HepG2 (cell line): ENCODE measurements around the gene STUB1. TPM values are rescaled to one million over a fixed set of nuclear protein-coding genes. Genes with fewer than 3 reads are reported as not detected.
A peak's percentile ranks its signal among the peaks of the same experiment; 100 is the strongest.

ENCODE experiments used
- ATM ChIP-seq: fragments of 450-650 bp; IDR thresholded peaks from 2 replicates; pipeline ENCODE4 v1.7.1; 2017; ENCODE audit warnings: mild to moderate bottlenecking, borderline replicate concordance
- CBFB ChIP-seq: sonication (generic); formaldehyde crosslinking; IDR thresholded peaks from 2 replicates; pipeline ENCODE4 v1.4.0; 2020; ENCODE audit warnings: missing genetic modification reagents
- CEBPZ ChIP-seq: IDR thresholded peaks from 2 replicates; pipeline ENCODE4 v1.6.1; 2012; ENCODE audit warnings: low read length, improper control_type of control experiment
- JARID2 ChIP-seq: sonication (generic); formaldehyde crosslinking; IDR thresholded peaks from 2 replicates; pipeline ENCODE4 v1.8.1; 2023; ENCODE audit warnings: missing genetic modification reagents, inconsistent platforms; ENCODE audit not compliant: insufficient replicate concordance
- MZF1 ChIP-seq: sonication (generic); formaldehyde crosslinking; IDR thresholded peaks from 2 replicates; pipeline ENCODE4 v1.8.1; 2023; ENCODE audit warnings: mild to moderate bottlenecking, missing genetic modification reagents, borderline replicate concordance
- TIGD3 ChIP-seq: sonication (generic); formaldehyde crosslinking; IDR thresholded peaks from 2 replicates; pipeline ENCODE4 v1.5.1; 2020; ENCODE audit warnings: mild to moderate bottlenecking, missing genetic modification reagents, borderline replicate concordance
- XRCC5 ChIP-seq: fragments of 200-400 bp; formaldehyde crosslinking; optimal IDR thresholded peaks from 2 replicates; pipeline ENCODE3; 2017; ENCODE audit warnings: mild to moderate bottlenecking, low read length
- YEATS4 ChIP-seq: sonication (generic); formaldehyde crosslinking; IDR thresholded peaks from 2 replicates; pipeline ENCODE4 v1.4.0; 2020; ENCODE audit warnings: missing genetic modification reagents, borderline replicate concordance
- ZNF484 ChIP-seq: sonication (generic); formaldehyde crosslinking; IDR thresholded peaks from 2 replicates; pipeline ENCODE4 v1.5.1; 2020; ENCODE audit warnings: mild to moderate bottlenecking, low read depth, missing genetic modification reagents, borderline replicate concordance
- ZNF547 ChIP-seq: sonication (generic); formaldehyde crosslinking; IDR thresholded peaks from 2 replicates; pipeline ENCODE4 v1.5.1; 2020; ENCODE audit warnings: mild to moderate bottlenecking, missing genetic modification reagents
- ZNF564 ChIP-seq: sonication (generic); formaldehyde crosslinking; IDR thresholded peaks from 2 replicates; pipeline ENCODE4 v1.8.1; 2023; ENCODE audit warnings: mild to moderate bottlenecking, missing genetic modification reagents
- ZNF629 ChIP-seq: sonication (generic); formaldehyde crosslinking; conservative IDR thresholded peaks from 2 replicates; pipeline ENCODE4 v1.5.0; 2020; ENCODE audit warnings: missing genetic modification reagents
- polyA plus RNA-seq, 8 experiments: library from polyadenylated mRNA; depleted of rRNA in 3 of 8; stranded (reverse) in 7 of 8; unstranded in 1 of 8; fragments of >200 nt; fragmentation: Illumina TruSeq in 4 of 8; extraction: Trizol in 4 of 8; gene quantifications; 2 replicates each; pipeline versions ENCODE4 v1.2.1 to v1.2.3, GENCODE V29; 2011 to 2016; ENCODE audit warnings: low read depth in 4 of 8, missing spikeins in 1 of 8, mixed read lengths in 1 of 8; ENCODE audit not compliant: insufficient read depth in 1 of 8
- total RNA-seq, 5 experiments: library from RNA; depleted of rRNA; stranded (reverse); fragments of >200 nt; fragmentation: Illumina TruSeq; extraction: Trizol; gene quantifications; 2 replicates each; pipeline ENCODE4 v1.2.3, GENCODE V29; 2016; ENCODE audit warnings: low read depth in 1 of 5
- TF ChIP-seq, protein P1 (sequence below): sonication (generic); formaldehyde crosslinking; IDR thresholded peaks from 2 replicates; pipeline ENCODE4; 2020; ENCODE audit warnings: missing genetic modification reagents, mild to moderate bottlenecking, borderline replicate concordance
- TF ChIP-seq, protein P2 (sequence below): sonication (generic); formaldehyde crosslinking; IDR thresholded peaks from 2 replicates; pipeline ENCODE4 v1.8.1; 2022; ENCODE audit warnings: mild to moderate bottlenecking, missing genetic modification reagents

STUB1 gene
- total and polyA plus RNA-seq, 2 of the 13 experiments (the other 11 are each of a cell fraction or from before 2014, with no cell fraction given), result 52.9 to 78.2 TPM

DNA sequence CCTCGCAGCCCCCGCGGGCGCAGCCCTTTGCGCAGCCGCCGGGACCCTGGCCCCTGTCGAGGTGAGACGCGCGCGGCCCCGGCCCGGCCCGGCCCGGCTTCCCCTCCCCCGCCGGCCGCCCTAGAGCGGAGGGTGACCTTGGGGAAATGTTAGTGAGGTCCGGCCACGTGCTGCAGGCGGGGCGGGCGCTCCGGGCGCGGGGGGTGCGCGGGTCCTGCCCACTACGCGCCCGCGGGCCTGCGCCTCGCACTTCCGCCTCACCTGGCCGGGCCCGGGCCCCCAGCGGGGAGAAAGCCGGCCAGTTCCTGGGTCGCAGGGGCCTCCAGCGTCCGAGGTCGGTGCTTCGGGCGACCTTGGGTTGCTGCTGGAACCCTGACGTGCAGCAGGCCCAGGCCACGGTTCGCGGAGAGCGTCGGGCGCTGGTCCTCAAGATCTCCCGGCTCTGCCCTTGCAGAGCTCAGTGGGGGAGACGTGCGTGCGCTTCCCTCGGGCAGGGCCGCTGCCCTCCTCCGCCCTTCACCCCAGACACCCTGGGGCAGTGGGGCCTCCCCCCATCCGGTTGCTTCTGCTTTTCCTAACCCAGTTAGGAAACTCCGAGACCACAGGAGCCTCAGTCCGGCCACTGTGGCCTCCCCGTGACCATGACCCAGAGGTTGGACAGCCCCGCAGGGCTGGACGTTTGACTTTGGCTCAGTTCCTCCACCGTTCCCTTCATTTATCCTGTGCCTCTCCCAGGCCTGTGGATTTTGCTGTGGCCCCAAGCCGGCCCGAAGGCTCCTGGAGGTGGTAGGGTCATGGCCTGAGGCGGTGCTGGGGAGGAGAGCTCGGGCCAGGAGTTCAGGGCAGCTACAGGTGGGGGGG is 37.8 kb upstream of the STUB1 start (continued):
- TF ChIP-seq CEBPZ (no peak), XRCC5 (no peak), TIGD3 (CRISPR knock-in tag) (peak; percentile 34; the same call in 1 of the 2 replicates), ZNF484 (CRISPR knock-in tag) (0 out of 2 replicates have a peak, but pooled peaks have one; percentile 48), ATM (no peak), ZNF629 (CRISPR knock-in tag) (no peak), JARID2 (CRISPR knock-in tag) (no peak), CBFB (CRISPR knock-in tag) (no peak), ZNF547 (CRISPR knock-in tag) (no peak; the same call in 1 of the 2 replicates), YEATS4 (CRISPR knock-in tag) (peak; percentile 82), MZF1 (CRISPR knock-in tag) (no peak), ZNF564 (no peak)
- TF ChIP-seq, protein P1, sequence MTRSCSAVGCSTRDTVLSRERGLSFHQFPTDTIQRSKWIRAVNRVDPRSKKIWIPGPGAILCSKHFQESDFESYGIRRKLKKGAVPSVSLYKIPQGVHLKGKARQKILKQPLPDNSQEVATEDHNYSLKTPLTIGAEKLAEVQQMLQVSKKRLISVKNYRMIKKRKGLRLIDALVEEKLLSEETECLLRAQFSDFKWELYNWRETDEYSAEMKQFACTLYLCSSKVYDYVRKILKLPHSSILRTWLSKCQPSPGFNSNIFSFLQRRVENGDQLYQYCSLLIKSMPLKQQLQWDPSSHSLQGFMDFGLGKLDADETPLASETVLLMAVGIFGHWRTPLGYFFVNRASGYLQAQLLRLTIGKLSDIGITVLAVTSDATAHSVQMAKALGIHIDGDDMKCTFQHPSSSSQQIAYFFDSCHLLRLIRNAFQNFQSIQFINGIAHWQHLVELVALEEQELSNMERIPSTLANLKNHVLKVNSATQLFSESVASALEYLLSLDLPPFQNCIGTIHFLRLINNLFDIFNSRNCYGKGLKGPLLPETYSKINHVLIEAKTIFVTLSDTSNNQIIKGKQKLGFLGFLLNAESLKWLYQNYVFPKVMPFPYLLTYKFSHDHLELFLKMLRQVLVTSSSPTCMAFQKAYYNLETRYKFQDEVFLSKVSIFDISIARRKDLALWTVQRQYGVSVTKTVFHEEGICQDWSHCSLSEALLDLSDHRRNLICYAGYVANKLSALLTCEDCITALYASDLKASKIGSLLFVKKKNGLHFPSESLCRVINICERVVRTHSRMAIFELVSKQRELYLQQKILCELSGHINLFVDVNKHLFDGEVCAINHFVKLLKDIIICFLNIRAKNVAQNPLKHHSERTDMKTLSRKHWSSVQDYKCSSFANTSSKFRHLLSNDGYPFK (CRISPR knock-in tag), result 0 out of 2 replicates have a peak, but pooled peaks have one; percentile 25
- TF ChIP-seq, protein P2, sequence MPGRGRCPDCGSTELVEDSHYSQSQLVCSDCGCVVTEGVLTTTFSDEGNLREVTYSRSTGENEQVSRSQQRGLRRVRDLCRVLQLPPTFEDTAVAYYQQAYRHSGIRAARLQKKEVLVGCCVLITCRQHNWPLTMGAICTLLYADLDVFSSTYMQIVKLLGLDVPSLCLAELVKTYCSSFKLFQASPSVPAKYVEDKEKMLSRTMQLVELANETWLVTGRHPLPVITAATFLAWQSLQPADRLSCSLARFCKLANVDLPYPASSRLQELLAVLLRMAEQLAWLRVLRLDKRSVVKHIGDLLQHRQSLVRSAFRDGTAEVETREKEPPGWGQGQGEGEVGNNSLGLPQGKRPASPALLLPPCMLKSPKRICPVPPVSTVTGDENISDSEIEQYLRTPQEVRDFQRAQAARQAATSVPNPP (CRISPR knock-in tag), result peak; percentile 49; the same call in 1 of the 2 replicates
